GM19372 (cell line): Measurements from ENCODE around the gene RIN2.
"Not testable (repeated sequence)": the region's sequence is repeated elsewhere in the genome, so short reads cannot be mapped to it uniquely, and the experiment has no call there.

Source experiments
- ATAC-seq: cut with Tn5 transposase; IDR thresholded peaks from one replicate; pipeline ENCODE4 v1.9.1; 2021; ENCODE audit warnings: mild to moderate bottlenecking, low read depth, moderate library complexity; ENCODE audit not compliant: unreplicated experiment

Gene RIN2

DNA sequence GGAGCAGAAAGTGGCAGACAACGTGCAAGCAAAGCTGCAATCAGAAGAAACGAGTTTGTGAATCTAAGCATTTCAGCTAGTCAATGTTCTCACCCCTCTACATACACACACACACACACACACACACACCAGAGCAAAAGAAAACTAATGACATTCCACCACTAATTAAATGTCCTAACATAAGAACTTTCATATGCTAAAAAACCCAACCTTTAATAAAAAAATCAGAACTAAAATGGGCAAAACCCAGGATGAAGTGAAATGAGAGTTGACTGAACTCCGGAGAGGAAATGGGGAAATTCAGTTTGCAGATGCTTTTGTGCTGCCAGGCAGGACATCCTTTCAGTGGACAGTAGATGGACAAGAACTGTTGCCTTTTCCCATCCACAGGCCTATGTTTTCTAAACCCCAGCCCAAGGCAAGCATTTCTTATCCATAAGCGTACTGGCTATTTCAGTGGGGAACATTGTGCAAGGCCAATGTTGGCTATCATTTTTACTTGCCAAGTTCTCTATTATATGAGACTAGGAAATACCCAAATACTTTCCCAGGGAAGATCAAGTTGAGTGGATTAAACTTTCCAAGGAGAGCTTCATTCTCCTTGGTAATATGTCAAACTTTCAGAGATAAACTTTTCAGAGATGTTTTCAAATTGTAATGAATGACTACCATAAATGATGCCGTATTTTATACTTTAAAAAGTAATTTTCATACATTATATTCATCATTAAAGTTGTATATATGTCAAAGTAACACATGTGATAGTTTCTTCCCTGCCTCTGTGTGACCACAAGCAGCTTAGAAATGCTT is 27.3 kb downstream of the RIN2 start:
- ATAC-seq = no peak

DNA sequence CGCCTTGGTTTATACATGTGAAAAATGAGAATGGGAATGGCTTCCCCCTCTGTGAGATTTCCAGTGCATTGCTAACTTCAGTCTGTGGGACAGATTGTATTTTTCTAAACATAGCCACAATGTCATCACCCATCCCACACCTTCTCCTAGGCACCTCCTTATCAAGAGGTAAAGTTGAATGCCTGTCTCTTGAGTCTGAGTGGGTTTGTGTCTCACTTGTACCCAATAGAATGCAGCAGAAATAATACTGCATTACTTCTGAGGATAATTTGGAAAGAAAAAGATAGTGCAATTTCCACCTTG is 27.9 kb downstream of the RIN2 start:
- ATAC-seq = no peak

DNA sequence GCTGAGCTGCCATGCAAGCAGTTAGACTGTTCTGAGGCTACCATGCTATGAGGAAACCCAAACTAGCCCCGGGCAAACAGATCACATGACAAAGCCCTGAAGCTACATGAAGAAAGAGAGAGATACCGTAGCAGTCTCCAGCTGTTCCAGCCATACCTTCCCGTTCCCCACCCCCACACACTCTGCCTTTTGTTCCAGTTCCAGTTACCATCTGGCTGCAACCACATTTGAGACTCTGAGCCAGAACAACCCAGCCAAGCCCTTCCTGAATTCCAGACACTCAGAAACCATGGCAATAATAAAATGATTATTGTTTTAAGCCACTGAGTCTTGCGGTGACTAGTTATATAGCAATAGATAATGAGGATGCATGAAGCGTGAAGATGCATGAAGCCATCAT is 28.3 kb downstream of the RIN2 start:
- no peak for ATAC-seq

DNA sequence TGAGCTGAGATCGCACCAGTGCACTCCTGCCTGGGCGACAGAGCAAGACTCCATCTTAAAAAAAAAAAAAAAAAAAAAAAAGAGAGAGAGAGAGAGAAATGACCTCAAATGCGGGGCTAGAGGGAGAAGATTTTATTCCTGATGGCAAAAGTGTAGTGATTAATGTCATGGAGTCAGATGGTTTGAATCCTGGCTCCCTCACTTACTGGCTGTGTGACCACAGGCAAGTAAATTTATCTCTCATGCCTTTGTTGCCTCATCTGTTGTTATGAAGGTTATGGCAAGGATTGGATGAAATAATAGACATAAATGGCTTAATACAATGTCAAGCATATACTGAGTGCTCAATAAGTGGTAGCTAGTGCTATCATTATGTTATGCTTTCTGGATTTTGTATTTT is 29.3 kb downstream of the RIN2 start:
- no peak for ATAC-seq

DNA sequence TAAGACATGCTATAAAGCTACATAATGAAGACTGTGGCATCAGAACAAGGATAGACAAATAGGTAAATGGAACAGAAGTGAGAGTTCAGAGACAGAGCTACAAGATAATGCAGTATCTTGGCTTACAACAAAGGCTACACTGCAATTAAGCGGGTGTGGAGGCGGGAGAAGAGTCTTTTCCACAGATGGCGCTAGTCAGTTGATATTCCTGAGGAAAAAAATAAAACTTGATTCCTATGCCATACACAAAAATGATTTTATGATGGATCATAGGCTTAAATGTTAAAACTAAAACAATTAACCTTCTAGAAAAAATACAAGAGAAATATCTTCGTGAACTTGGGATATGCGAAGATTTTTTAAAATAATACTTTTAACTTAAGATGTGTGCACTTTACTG is 31.0 kb downstream of the RIN2 start:
- no peak for ATAC-seq

DNA sequence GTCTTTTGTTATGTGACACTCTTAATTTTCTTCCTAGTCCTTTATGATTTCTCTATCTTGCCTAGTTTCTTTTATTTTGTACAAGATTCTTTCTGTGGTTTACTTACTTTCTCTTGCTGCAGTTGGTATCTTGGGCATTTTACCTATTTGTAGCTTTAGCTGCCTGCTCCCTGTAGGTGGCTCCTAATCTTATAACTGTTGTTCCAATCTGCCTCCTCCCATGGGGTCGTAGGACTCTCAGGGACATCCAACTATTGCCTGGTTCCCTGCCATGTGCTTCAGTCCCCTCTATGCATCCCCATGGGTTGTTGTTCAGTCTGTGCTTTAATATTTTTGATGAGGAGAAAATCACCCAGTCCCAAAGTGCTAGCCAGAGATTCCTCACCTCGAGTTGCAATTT is 31.4 kb downstream of the RIN2 start:
- ATAC-seq = no peak

DNA sequence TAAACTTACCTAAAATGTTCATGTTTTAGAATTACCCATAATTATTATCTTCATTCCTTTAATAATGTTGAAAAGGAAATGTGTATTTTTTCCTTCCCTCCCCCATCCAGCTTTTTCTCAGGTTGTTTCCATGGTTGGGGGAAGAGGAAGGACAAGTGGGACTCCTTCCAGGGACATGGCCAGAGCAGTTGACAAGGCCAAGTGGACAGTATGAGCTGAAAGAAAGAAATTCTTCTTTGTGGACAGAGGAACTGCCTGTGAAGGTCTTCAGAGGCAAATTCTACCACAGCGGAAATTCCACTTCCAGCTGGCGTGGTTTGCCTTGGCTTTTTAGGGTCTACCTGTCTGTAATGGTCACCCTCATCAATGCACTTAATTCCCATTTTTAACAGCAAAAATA is 33.8 kb downstream of the RIN2 start:
- no peak for ATAC-seq

DNA sequence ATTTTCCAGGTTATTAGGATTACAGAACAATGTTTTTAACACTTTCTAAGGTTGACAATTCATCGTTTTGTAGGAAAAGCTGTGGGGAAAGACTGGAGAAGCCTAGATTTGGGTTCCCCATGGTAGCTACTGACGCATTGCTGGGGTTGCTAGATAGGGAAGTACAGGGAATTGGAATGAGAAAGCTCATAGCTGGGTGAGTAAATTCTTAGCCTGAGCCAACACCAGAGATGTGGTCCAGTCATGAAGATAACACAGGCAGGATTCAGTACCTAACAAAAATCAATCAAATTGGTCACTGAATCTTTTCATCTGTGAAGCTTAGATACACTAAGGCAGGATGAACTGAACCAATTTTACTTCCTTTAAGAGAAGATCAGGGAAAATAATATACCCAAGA is 35.7 kb downstream of the RIN2 start:
- ATAC-seq = no peak

DNA sequence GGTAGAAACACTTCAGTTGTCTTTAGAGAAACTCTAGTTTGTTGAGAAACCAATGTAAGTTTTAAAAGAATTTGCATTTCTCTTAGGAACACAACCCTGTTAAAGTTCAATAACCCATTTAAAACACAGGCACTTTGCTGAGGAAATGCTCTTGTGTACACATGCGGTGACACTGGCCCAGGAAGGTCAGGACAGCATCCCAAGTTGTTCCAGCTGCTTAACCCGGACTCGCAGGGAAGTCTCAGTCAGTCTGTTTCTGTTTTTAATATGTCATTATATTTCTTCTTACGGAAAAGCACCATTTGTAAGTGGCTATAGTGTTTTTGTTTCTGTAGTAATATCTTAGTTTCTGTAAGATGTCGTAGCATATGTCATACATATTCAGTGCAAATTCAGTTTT is 36.9 kb downstream of the RIN2 start:
- ATAC-seq = no peak

DNA sequence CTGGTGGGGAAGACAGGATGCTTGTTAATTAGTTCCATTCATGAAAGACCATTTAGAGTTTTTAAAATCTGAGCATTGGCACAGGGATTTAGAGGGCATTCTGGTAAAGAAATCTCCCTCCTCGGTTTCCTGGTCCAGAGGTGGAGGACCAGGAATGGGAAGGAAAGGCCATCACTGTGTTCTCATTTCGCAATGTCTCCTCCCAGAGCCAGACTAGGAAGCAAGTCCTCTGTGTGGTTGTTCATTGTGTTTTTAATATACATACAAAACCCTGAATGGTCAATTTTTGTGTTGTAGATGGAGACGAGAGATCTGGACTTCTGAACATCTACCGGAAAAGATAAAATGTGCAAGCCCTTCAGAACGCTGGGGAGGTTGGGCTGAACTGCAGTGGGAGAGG is 41.3 kb downstream of the RIN2 start:
- no peak for ATAC-seq

DNA sequence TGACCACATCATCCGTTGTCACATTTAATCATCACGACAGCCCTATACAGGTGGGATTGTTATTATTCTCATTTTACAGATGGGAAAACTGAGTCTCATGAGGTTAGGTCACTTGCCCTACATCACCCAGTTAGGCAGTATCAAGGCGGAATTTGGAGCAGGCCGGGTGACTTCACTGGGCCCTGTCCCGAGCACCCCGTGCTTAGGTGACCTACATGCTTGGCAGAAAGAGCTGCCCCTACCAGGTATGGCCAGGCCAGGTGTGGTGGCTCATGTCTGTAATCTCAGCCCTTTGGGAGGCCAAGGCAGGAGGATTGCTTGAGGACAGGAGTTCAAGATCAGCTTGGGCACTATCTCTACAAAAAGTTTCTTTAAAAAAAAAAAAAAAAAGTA is 44.0 kb downstream of the RIN2 start:
- no peak for ATAC-seq

DNA sequence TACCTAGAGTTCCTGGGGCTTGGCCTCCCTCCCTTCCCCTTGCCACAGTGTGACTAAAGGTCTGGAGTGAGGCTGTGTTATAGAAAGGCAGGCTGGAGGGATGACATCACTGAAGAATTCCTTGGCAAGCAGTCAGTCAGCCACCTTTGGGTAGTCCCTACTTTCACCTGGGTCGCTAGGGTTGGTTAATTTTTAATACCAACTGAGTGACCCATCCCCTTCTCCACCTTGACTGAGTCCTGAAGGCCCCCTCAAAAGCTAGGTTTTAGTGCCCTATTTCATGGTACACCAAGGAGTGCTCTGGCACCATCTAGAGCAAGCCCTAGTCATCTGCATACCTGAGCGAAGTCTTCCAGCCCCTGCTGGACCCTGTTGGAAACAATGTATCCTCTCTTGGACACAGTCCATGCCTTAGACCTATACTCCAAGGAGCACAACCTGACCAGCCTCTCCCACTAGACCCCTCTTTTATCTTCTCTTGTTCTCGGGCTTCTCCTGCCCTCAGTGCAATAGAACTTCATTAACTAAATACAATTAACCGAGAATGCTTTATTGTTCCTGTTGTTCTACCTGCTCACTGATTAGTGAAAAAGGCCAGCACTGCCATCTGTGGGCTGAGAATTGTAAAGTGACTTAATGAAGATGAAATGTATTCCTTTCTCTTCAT is 44.6 kb downstream of the RIN2 start:
- no peak for ATAC-seq

DNA sequence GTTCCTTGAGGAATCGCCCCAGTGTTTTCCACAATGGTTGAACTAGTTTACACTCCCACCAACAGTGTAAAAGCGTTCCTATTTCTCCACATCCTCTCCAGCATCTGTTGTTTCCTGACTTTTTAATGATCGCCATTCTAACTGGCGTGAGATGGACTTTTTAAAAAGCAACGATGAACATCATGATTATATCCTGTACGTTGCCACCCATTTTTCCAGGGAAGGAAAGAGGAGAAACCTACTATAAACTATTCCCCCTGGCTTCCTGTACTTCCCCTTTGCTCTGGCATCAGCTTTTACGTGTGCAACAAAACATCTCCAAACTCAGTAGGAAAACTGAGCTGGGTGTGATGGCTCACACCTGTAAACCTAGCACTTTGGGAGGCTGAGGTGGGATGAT is 48.2 kb downstream of the RIN2 start:
- not testable (repeated sequence) for ATAC-seq

DNA sequence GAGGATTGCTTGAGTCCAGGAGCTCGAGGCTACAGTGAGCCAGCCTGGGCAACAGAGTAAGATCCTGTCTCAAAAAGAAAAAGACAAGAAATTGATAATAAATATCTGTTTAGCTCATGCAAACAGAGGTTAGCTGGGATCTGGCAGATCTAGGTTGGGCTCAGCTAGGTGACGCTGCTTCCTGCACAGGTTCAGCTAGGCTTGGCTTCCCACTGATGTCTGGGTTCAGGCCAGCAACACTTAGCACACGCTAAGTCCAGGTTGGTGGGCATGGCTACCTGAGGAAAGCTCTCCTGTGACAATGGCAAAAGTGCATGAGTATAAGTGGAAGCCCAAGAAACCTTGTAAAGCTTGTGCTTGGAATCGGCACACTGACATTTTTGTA is 48.7 kb downstream of the RIN2 start:
- no peak for ATAC-seq

DNA sequence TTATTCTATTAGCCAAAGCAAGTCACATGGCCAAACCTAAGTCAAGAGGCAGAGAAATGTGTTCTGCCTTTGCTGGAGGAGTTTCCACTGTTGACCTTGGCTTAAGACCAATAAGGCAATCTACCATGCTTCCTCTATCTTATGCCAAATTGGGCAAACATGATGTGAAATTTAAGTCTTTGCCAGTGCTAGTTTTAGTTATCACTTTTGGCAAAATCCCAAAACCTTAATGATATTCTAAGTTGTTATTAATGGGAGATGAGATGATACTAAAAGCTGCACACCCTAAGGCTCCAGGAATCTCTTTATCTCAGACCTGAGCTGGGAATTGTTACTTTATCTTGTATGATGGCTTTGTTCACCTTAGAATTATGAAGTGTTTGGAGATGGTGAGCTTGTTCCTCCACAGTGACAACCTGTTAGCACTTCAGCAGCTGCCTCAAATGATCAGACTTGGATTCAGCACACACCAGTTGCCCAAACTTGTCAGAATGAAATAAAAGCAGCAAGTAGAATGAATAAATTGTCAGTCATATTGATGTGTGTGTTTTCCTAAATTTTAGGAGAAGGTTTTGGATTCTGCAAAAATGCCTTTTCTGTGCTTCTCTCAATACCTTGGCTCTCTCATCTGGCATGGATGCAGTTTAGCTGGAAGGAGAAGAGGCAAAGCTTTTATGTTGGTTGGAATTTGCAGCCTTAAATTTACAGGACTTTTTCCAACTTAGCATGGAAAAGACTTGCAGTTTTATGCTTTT is 49.3 kb downstream of the RIN2 start:
- ATAC-seq = no peak
